Fibroblast of skin of abdomen (primary cell): ENCODE results near the gene SLCO4A1. TPM values are rescaled to one million over a fixed set of nuclear protein-coding genes. Genes with fewer than 3 reads are reported as not detected.

Experiments used
- DNase-seq: peaks from one replicate; pipeline ENCODE4 v3.0.0-alpha.2; 2013
- polyA plus RNA-seq, 2 experiments: library from polyadenylated mRNA; unstranded; fragments of 120-200 nt; gene quantifications; one replicate each; pipeline ENCODE4 v1.2.1, GENCODE V29; 2013; ENCODE audit not compliant: insufficient read length in 2 of 2

The SLCO4A1 gene
- not detected for polyA plus RNA-seq (2013, experiment 1 of 2; ENCODE audit: insufficient read length)
- 0.07 TPM for polyA plus RNA-seq (2013, experiment 2 of 2; ENCODE audit: insufficient read length)

- peak; percentile 24 for DNase-seq
These were observed at the start of gene SLCO4A1 for GRCh38 chr20:62642051-62642665. SLCO4A1 (plus strand) TSS chr20:62642503; CDS start chr20:62656455, 13,952 bp downstream.

- no peak for DNase-seq
These were observed 49.7 kb upstream of the SLCO4A1 start for GRCh38 chr20:62592506-62593177.

GRCh38 chr20:62593616-62594015, 48.7 kb upstream of the SLCO4A1 start:
- no peak for DNase-seq

GRCh38 chr20:62595069-62595468, 47.2 kb upstream of the SLCO4A1 start:
- DNase-seq: no peak

GRCh38 chr20:62595491-62595890, 46.8 kb upstream of the SLCO4A1 start:
- peak; percentile 16 for DNase-seq

GRCh38 chr20:62596486-62596885, 45.8 kb upstream of the SLCO4A1 start:
- DNase-seq: no peak

GRCh38 chr20:62596921-62597320, 45.4 kb upstream of the SLCO4A1 start:
- no peak for DNase-seq

- DNase-seq: no peak
These were observed 44.7 kb upstream of the SLCO4A1 start for GRCh38 chr20:62597416-62598115.

GRCh38 chr20:62598761-62599194, 43.5 kb upstream of the SLCO4A1 start:
- DNase-seq: no peak

- DNase-seq: no peak
These were observed 42.8 kb upstream of the SLCO4A1 start for GRCh38 chr20:62599216-62600110.

- DNase-seq: no peak
These were observed 41.1 kb upstream of the SLCO4A1 start for GRCh38 chr20:62601172-62601571.

- no peak for DNase-seq
These were observed 40.6 kb upstream of the SLCO4A1 start for GRCh38 chr20:62601714-62602113.

- no peak for DNase-seq
These were observed 39.8 kb upstream of the SLCO4A1 start for GRCh38 chr20:62602550-62602949.

GRCh38 chr20:62603021-62603906, 39.0 kb upstream of the SLCO4A1 start:
- DNase-seq: peak; percentile 23

GRCh38 chr20:62603907-62604785, 38.2 kb upstream of the SLCO4A1 start:
- no peak for DNase-seq

GRCh38 chr20:62604796-62605195, 37.5 kb upstream of the SLCO4A1 start:
- no peak for DNase-seq

GRCh38 chr20:62605236-62605943, 36.9 kb upstream of the SLCO4A1 start:
- no peak for DNase-seq

- DNase-seq: no peak
These were observed 36.3 kb upstream of the SLCO4A1 start for GRCh38 chr20:62606016-62606415.

GRCh38 chr20:62606551-62607201, 35.6 kb upstream of the SLCO4A1 start:
- no peak for DNase-seq
